B cell (primary cell): Measurements from ENCODE around the gene KIF22. TPM values are rescaled to one million over a fixed set of nuclear protein-coding genes. Genes with fewer than 3 reads are reported as not detected.
A peak's percentile ranks its signal among the peaks of the same experiment; 100 is the strongest.

Experiments
- ATAC-seq: fragments of 200-7000 bp; cut with Tn5 transposase; one replicate; pipeline ENCODE4 v1.10.0; 2021; ENCODE audit warnings: low read depth, mild to moderate bottlenecking, moderate number of reproducible peaks, moderate library complexity
- CTCF ChIA-PET: fragments of 350-600 bp; sonication (Branson Sonifier 250); formaldehyde crosslinking; loops from one replicate; lab custom pipeline; 2021; ENCODE audit warnings: antibody characterized with exemption, inconsistent platforms; lab: Charles Lee
- POLR2A ChIA-PET: fragments of 350-600 bp; sonication (Branson Sonifier 250); formaldehyde crosslinking; loops from one replicate; lab custom pipeline; 2021; ENCODE audit warnings: antibody characterized with exemption; lab: Charles Lee
- DNase-seq: peaks from one replicate; pipeline ENCODE4 v3.0.0; 2013
- H2AFZ ChIP-seq: 2 replicates; pipeline ENCODE4 v1.6.1; 2012; ENCODE audit warnings: mild to moderate bottlenecking, low read depth, low read length; ENCODE audit not compliant: insufficient read depth, poor library complexity, severe bottlenecking
- H3K27ac ChIP-seq, 2 donors: 1 replicate in 1 of 2; 2 replicates in 1 of 2; pipeline ENCODE4 v1.5.1; 2012 to 2013; ENCODE audit warnings: low read length in 2 of 2, mild to moderate bottlenecking in 2 of 2, moderate library complexity in 1 of 2
- H3K27me3 ChIP-seq, 4 experiments: fragments of 200-600 bp in 1 of 4; sonication (generic) in 1 of 4; replicated peaks in 1 of 4; 1 replicate in 2 of 4; 2 replicates in 2 of 4; pipeline versions ENCODE4 v1.6.1 to v1.7.0; 2013 to 2016; ENCODE audit warnings: low read length in 3 of 4, mild to moderate bottlenecking in 2 of 4, mixed read lengths in 1 of 4, moderate library complexity in 1 of 4; ENCODE audit not compliant: insufficient read depth in 4 of 4, control insufficient read depth in 3 of 4; ENCODE audit errors: control extremely low read depth in 1 of 4
- H3K36me3 ChIP-seq, 2 experiments: replicated peaks in 1 of 2; 1 replicate in 1 of 2; 2 replicates in 1 of 2; pipeline versions ENCODE4 v1.6.1 to v1.7.1; 2013; ENCODE audit warnings: low read length in 1 of 2; ENCODE audit not compliant: insufficient read depth in 2 of 2, control insufficient read depth in 1 of 2; ENCODE audit errors: control extremely low read depth in 1 of 2, extremely low read depth in 1 of 2
- H3K4me1 ChIP-seq, 2 donors: fragments of 200-600 bp in 1 of 2; sonication (generic) in 1 of 2; 1 replicate in 1 of 2; 2 replicates in 1 of 2; pipeline versions ENCODE4 v1.5.1 to v1.6.1; 2013 to 2017; ENCODE audit warnings: low read length in 2 of 2; ENCODE audit not compliant: control insufficient read depth in 2 of 2, insufficient read depth in 2 of 2
- H3K4me2 ChIP-seq: replicated peaks from 2 replicates; pipeline ENCODE3; 2012; ENCODE audit warnings: mild to moderate bottlenecking, low read depth, low read length; ENCODE audit not compliant: poor library complexity, severe bottlenecking
- H3K4me3 ChIP-seq, 5 experiments: fragments of 200-600 bp in 1 of 5; sonication (generic) in 1 of 5; 1 replicate in 3 of 5; 2 replicates in 2 of 5; pipeline versions ENCODE4 v1.5.1 to v1.7.0; 2011 to 2016; ENCODE audit warnings: low read length in 4 of 5, mild to moderate bottlenecking in 4 of 5, low read depth in 2 of 5, control low read depth in 1 of 5, moderate library complexity in 1 of 5; ENCODE audit not compliant: insufficient read depth in 1 of 5; ENCODE audit errors: control extremely low read depth in 1 of 5, extremely low read depth in 1 of 5
- H3K79me2 ChIP-seq: fragments of 200-600 bp; sonication (generic); one replicate; pipeline ENCODE4 v1.6.0; 2016; ENCODE audit warnings: low read length; ENCODE audit not compliant: control insufficient read depth, insufficient read depth
- H3K9ac ChIP-seq: fragments of 200-600 bp; sonication (generic); 2 replicates; pipeline ENCODE4 v1.6.1; 2017; ENCODE audit warnings: mild to moderate bottlenecking, low read length, moderate library complexity
- H3K9me3 ChIP-seq, 3 donors: one replicate each; pipeline versions ENCODE4 v1.6.1 to v1.7.1; 2013; ENCODE audit warnings: low read length in 2 of 3; ENCODE audit not compliant: control insufficient read depth in 2 of 3, insufficient read depth in 1 of 3; ENCODE audit errors: control extremely low read depth in 1 of 3
- H4K20me1 ChIP-seq: 2 replicates; pipeline ENCODE4 v1.6.0; 2012; ENCODE audit warnings: mild to moderate bottlenecking, low read length; ENCODE audit not compliant: insufficient read depth, control insufficient read depth, poor library complexity, severe bottlenecking
- H3K27ac Mint-ChIP-seq: one replicate; pipeline ENCODE4 v1.8.0; 2021; ENCODE audit warnings: mixed read lengths
- H3K27me3 Mint-ChIP-seq: one replicate; pipeline ENCODE4 v1.8.0; 2021; ENCODE audit warnings: mixed read lengths
- H3K4me1 Mint-ChIP-seq: one replicate; pipeline ENCODE4 v1.8.0; 2021; ENCODE audit warnings: mixed read lengths
- H3K4me3 Mint-ChIP-seq: one replicate; pipeline ENCODE4 v1.8.0; 2021; ENCODE audit warnings: mixed read lengths
- H3K9me3 Mint-ChIP-seq: one replicate; pipeline ENCODE4 v1.8.0; 2022; ENCODE audit warnings: mixed read lengths; ENCODE audit not compliant: insufficient read depth
- EZH2 ChIP-seq: IDR thresholded peaks from 2 replicates; pipeline ENCODE4 v1.6.1; 2012; ENCODE audit warnings: borderline replicate concordance, low read depth, mild to moderate bottlenecking, moderate library complexity, low read length; ENCODE audit not compliant: insufficient read depth, poor library complexity, severe bottlenecking
- WGBS: methylation state at CpG from one replicate; pipeline ENCODE4 v1.1.5; 2013; ENCODE audit warnings: missing lambda C conversion rate; ENCODE audit not compliant: insufficient coverage; 5-methylcytosine and 5-hydroxymethylcytosine counted together
- intact Hi-C: fragments of 100-400 bp; cut with micrococcal nuclease; formaldehyde crosslinking; loops from one replicate; pipeline ENCODE4 v1.10.0; 2022
- polyA plus RNA-seq: library from polyadenylated mRNA; depleted of rRNA; stranded (reverse); fragments of >200 nt; gene quantifications from 2 replicates; pipeline ENCODE4 v1.2.3, GENCODE V29; 2012
- total RNA-seq, 2 donors: library from RNA; stranded (reverse); fragments of 120-200 nt in 1 of 2; gene quantifications; 1 replicate in 1 of 2; 2 replicates in 1 of 2; pipeline versions ENCODE4 v1.2.3 to v1.2.4, GENCODE V29; 2013 to 2022
- TF ChIP-seq, protein P1 (sequence below): fragments of 200-600 bp; IDR thresholded peaks from one replicate; pipeline ENCODE4 v1.8.0; 2022; ENCODE audit warnings: antibody characterized with exemption, mild to moderate bottlenecking

Gene KIF22
- total and polyA plus RNA-seq, 2 donors (not counting 1 experiment from before 2014, with no cell fraction given) = 53.9 to 57.2 TPM

DNA sequence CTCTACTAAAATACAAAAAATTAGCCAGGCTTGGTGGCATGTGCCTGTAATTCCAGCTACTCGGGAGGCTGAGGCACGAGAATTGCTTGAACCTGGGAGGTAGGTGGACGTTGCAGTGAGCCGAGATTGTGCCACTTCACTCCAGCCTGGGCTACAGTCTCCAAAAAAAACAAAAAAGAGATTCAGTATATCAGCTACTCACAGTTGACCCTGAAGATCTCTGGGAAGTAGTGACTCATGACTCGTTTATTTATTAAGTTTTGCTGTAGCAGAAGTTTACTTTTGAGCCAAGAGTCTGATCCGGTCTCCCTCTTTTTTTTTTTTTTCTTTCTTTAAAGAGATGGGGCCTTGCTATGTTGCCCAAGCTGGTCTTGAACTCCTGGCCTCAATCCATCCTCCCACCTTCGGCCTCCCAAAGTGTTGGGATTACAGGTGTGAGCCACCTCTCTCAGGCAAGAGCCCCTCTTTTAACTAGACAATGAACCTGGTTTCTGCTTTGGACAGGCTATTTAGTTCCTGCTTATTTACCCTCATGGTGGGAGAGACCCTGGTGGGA lies 34.1 kb downstream of the KIF22 start:
- peaks cover 87% of the 10 kb centered on the region for H4K20me1 ChIP-seq
- CTCF ChIA-PET = no interaction called here

More for the DNA sequence above, 34.1 kb downstream of the KIF22 start:
- Histone ChIP-seq H3K9me3 (no peaks in the 10 kb centered on the region), H2AFZ (no peak overlapping the region), H3K4me2 (no peak overlapping the region), H3K36me3 (peaks cover 0 to 6% of the 10 kb centered on the region in 2 experiments), H3K27me3 (no peaks in the 10 kb centered on the region), H3K27ac (no peak overlapping the region), H3K4me1 (peaks cover 30 to 31% of the 10 kb centered on the region in 2 donors), H3K4me3 (no peak overlapping the region), H3K79me2 (peaks cover 99% of the 10 kb centered on the region), H3K9ac (no peak overlapping the region)
- WGBS = 95% methylated on average over 3 of the region's 7 CpGs
- peaks cover 39% of the 10 kb centered on the region for H3K4me1 Mint-ChIP-seq
- intact Hi-C loops = no loop called here
- H3K27me3 Mint-ChIP-seq = no peaks in the 10 kb centered on the region
- ATAC-seq (no peak), DNase-seq (no peak)
- POLR2A ChIA-PET = interaction anchor here (0.7 kb wide), 1 partner anchor 39 kb away, joined by 3 read pairs; the partner anchor contains the start of gene CDIPT
- H3K4me3 Mint-ChIP-seq = no peak overlapping the region
- peak overlapping the region; percentile 50 for H3K27ac Mint-ChIP-seq
- H3K9me3 Mint-ChIP-seq = no peaks in the 10 kb centered on the region
- no peak for TF ChIP-seq EZH2
- TF ChIP-seq, protein P1, sequence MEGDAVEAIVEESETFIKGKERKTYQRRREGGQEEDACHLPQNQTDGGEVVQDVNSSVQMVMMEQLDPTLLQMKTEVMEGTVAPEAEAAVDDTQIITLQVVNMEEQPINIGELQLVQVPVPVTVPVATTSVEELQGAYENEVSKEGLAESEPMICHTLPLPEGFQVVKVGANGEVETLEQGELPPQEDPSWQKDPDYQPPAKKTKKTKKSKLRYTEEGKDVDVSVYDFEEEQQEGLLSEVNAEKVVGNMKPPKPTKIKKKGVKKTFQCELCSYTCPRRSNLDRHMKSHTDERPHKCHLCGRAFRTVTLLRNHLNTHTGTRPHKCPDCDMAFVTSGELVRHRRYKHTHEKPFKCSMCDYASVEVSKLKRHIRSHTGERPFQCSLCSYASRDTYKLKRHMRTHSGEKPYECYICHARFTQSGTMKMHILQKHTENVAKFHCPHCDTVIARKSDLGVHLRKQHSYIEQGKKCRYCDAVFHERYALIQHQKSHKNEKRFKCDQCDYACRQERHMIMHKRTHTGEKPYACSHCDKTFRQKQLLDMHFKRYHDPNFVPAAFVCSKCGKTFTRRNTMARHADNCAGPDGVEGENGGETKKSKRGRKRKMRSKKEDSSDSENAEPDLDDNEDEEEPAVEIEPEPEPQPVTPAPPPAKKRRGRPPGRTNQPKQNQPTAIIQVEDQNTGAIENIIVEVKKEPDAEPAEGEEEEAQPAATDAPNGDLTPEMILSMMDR = no peak
